ENCODE results near the gene DEPDC5. TPM values are rescaled to one million over a fixed set of nuclear protein-coding genes. Genes with fewer than 3 reads are reported as not detected.

Gene DEPDC5
- total RNA-seq, 1 donor from 2014 or later: 37.1 TPM

DNA sequence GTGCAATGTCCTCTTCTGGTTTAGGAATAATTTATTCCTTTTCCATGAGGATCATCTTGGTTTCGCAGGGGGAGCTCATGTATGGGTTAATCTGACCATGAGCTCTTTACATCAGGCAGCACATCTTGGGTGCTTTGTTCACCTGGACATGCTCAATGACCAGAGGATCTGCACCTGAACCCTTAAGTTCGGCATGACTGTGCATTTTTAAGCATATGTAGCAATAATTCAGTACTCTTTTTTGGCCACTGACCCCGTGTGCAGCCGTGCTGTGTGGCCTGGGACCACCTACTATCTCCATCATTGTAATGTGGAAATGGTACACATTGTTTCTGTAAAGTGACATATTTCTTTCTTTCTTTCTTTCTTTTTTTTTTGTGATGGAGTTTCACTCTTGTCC lies 62.9 kb downstream of the DEPDC5 start:
- Histone ChIP-seq H3K27ac (no peak overlapping the region), H2AFZ (replicated peaks) (no peak overlapping the region), H3K4me3 (no peak overlapping the region), H3K4me2 (no peak overlapping the region), H3K9me3 (ENCODE audit: low read depth) (no peaks in the 10 kb centered on the region), H4K20me1 (ENCODE audit: low read depth) (no peaks in the 10 kb centered on the region), H3K9ac (no peak overlapping the region), H3F3A (ENCODE audit: low read depth) (no peaks in the 10 kb centered on the region), H3K79me2 (ENCODE audit: low read depth) (no peaks in the 10 kb centered on the region), H3K36me3 (no peaks in the 10 kb centered on the region), H3K4me1 (no peaks in the 10 kb centered on the region), H3K27me3 (no peaks in the 10 kb centered on the region)
- Mint-ChIP-seq H3K4me1 (no peaks in the 10 kb centered on the region), H3K9me3 (no peaks in the 10 kb centered on the region), H3K27ac (no peak overlapping the region), H3K4me3 (no peak overlapping the region), H3K27me3 (ENCODE audit: insufficient read depth, low read depth) (no peaks in the 10 kb centered on the region), H3K36me3 (peaks cover 24% of the 10 kb centered on the region)
- DNase-seq (ENCODE audit: low spot score): no peak
- TF ChIP-seq CTCF (IDR thresholded peaks at IDR 0.05): no peak
- TF ChIP-seq EZH2phosphoT487 (IDR thresholded peaks at IDR 0.05): no peak
- TF ChIP-seq EZH2 (IDR thresholded peaks at IDR 0.05): no peak

GRCh38 chr22:31818481-31819392 lies 64.9 kb downstream of the DEPDC5 start:
- DNase-seq (ENCODE audit: low spot score): peak; percentile 15
- Histone ChIP-seq H3K9ac (no peak overlapping the region), H3K79me2 (ENCODE audit: low read depth) (no peaks in the 10 kb centered on the region), H2AFZ (replicated peaks) (no peak overlapping the region), H3K4me1 (no peaks in the 10 kb centered on the region), H3K36me3 (no peaks in the 10 kb centered on the region), H3K4me2 (no peak overlapping the region), H3F3A (ENCODE audit: low read depth) (no peaks in the 10 kb centered on the region), H3K9me3 (ENCODE audit: low read depth) (no peaks in the 10 kb centered on the region), H3K27ac (no peak overlapping the region), H3K27me3 (no peaks in the 10 kb centered on the region), H3K4me3 (no peak overlapping the region), H4K20me1 (ENCODE audit: low read depth) (no peaks in the 10 kb centered on the region)
- H3K27ac Mint-ChIP-seq: no peak overlapping the region
- TF ChIP-seq CTCF (IDR thresholded peaks at IDR 0.05): peak; percentile 7
- no peak for TF ChIP-seq EZH2phosphoT487 (IDR thresholded peaks at IDR 0.05)
- H3K4me1 Mint-ChIP-seq: no peaks in the 10 kb centered on the region
- H3K4me3 Mint-ChIP-seq: no peak overlapping the region
- H3K9me3 Mint-ChIP-seq: no peaks in the 10 kb centered on the region
- H3K27me3 Mint-ChIP-seq (ENCODE audit: insufficient read depth, low read depth): no peaks in the 10 kb centered on the region
- H3K36me3 Mint-ChIP-seq: peaks cover 31% of the 10 kb centered on the region

DNA sequence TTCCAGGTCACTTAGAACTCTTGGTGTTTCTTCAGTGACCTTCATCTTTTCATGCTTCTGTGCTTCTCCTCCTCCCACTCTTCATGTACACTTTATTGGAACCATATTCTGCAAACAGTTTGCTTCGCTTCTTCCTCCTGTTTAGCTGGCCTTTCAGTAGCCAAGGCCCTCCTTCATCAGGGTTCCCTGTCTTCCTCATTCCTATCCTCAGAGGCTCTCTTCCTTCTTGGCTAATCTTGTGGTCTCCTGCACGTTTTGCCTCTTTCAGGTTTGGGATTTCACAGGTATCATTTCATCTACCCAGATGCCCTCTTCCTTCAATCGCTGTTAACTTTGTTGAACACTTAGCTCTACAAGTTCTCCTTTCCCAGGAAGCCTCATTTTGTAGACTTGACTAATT lies 66.8 kb downstream of the DEPDC5 start:
- Mint-ChIP-seq H3K36me3 (peaks cover 34% of the 10 kb centered on the region), H3K27ac (no peak overlapping the region), H3K4me1 (peaks cover 3% of the 10 kb centered on the region), H3K9me3 (no peaks in the 10 kb centered on the region), H3K4me3 (no peak overlapping the region), H3K27me3 (ENCODE audit: insufficient read depth, low read depth) (no peaks in the 10 kb centered on the region)
- Histone ChIP-seq H3K27me3 (no peaks in the 10 kb centered on the region), H3K4me1 (no peaks in the 10 kb centered on the region), H3K9me3 (ENCODE audit: low read depth) (no peaks in the 10 kb centered on the region), H3F3A (ENCODE audit: low read depth) (no peaks in the 10 kb centered on the region), H2AFZ (replicated peaks) (no peak overlapping the region), H4K20me1 (ENCODE audit: low read depth) (no peaks in the 10 kb centered on the region), H3K36me3 (no peaks in the 10 kb centered on the region), H3K4me2 (no peak overlapping the region), H3K27ac (no peak overlapping the region), H3K9ac (no peak overlapping the region), H3K79me2 (ENCODE audit: low read depth) (no peaks in the 10 kb centered on the region), H3K4me3 (no peak overlapping the region)
- no peak for TF ChIP-seq EZH2 (IDR thresholded peaks at IDR 0.05)
- TF ChIP-seq EZH2phosphoT487 (IDR thresholded peaks at IDR 0.05): no peak
- no peak for TF ChIP-seq CTCF (IDR thresholded peaks at IDR 0.05)
- DNase-seq (ENCODE audit: low spot score): no peak

Measured in neural progenitor cell (in vitro differentiated cells).